GM19463 (cell line): Measurements from ENCODE around the gene MDFIC.

Experiments used
- ATAC-seq: cut with Tn5 transposase; IDR thresholded peaks from one replicate; pipeline ENCODE4 v1.9.1; 2021; ENCODE audit warnings: mild to moderate bottlenecking, moderate library complexity; ENCODE audit not compliant: unreplicated experiment

The MDFIC gene

GRCh38 chr7:115032715-115033703 lies 111.1 kb downstream of the MDFIC start:
- no peak for ATAC-seq

DNA sequence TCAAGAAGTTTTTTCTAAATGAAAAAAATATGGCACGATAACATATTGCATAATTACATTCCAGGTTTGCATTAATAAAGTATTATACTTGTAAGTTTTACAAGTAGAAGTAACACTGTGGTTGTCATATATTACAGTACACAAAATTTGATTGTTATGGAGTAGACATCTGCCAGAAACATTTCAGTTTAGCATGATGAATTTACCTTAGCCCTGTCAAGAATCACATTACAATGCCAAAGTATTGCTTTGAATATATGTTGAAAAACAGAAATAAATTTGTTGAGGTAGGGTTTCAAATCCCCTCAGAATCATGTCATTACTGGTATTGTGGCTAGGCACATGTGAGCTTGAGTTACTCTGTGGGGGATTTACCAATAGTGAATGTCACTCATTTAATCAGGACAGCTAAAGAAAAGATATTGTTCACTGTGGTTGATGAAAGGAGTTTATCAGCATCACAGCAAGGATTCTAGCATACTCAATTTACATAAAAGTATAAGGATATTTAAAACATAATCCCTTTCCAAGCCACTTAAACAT lies 112.1 kb downstream of the MDFIC start:
- ATAC-seq = no peak

GRCh38 chr7:115034515-115034914 lies 112.6 kb downstream of the MDFIC start:
- no peak for ATAC-seq

DNA sequence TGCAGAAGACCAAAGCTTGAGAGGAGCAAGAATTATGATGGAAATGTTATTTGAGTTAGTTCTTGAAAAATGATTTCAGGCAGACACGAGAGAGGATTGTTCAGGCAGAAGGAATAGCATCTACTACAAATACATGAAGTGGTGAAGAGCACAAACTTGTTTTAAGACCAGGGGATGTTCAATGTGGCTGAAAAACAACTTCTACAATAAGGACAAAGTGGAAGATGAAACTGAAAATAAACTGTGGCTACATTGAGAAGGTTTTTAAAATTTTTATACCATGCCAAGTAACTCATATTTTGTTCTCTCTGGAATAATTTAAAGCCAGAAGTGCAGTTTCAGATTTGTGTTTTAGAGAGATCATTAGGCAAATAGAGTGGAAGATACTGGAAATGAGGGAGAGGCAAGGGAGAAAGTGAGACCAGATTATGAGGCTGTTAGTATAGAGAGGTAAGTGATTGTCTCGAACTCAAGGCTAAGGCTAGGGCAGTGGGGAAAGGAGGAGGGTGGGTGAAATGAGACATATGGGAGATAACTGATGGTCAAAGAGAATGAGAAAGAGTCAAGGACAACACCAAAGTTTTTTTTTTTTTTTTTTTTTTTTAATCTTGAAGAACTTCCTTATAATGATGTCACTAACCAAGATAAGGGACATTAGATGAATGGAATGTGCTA lies 115.4 kb downstream of the MDFIC start:
- ATAC-seq = peak; percentile 40

DNA sequence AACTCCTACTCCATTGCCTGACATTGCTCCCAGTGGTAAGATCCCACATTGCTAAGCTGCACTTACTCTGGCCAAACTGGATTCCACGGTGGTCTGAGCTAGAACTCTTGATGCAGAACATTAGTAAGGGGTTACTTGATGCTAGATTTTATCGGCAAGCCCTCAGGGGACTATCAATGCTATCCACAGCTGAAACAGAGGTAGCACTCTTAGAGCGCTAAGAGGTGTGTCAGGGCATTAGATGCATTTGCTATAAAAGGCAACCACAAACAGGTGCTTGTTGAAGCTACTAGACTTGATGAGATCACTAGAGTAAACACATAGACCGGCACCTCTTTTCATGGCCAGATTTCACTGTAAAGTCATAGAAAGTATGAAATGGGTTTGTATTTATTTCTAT lies 116.3 kb downstream of the MDFIC start:
- ATAC-seq = no peak

GRCh38 chr7:115040057-115040456 lies 118.2 kb downstream of the MDFIC start:
- ATAC-seq = no peak

DNA sequence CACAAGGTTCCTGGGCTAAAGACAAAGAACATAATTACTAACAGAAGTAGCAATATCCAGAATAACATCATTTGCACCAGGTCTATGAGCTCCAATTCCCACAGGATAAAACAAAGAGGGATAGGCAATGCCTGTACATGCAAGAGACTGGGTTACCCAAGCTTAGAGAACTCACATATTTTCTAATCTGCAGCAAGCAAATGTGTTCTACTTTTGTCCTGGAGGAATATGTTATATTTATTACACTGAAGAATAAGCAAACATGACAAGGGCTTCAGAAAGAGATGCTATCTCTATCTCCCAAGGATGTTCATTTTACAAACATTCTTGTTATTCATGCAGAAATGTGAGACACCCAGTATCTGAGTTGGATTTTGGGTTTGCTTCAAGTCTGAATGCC lies 118.6 kb downstream of the MDFIC start:
- ATAC-seq = no peak

DNA sequence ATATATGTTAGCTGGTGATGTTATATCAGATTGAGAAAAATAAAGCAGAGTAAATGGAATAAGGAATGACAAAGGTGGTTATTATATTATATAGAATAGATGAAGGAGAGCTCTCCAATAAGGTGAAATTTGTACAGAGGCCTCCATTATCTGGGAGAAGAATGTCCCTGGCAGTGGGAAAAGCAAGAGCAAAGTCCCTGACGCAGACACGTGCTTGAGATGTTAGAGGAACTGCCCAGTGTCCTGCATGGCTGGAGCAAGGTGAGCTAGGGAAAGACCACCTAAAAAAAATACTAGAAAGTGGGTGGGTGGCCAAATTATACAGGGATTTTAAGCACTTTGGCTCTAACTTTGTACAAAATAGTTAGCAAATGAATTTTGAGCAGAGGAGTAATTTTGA lies 120.7 kb downstream of the MDFIC start:
- no peak for ATAC-seq

DNA sequence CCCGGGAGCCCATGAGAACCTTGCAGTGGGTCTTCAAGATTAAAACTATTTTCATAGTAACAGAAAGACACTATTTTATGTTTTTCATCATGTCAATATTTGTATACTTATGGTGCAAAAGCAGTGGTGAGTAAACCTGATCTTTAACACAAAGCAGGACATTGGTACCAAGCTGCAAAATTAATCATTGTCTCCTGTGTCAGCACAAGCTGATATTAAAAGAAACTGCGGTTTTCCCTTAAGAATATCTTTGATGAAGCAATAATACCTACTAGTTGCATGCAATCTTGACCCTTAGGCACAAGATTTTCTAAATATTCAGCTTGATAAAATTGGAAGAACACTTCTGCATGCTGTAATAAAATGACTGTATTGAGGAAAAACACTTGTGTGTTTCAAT lies 121.7 kb downstream of the MDFIC start:
- ATAC-seq = no peak

DNA sequence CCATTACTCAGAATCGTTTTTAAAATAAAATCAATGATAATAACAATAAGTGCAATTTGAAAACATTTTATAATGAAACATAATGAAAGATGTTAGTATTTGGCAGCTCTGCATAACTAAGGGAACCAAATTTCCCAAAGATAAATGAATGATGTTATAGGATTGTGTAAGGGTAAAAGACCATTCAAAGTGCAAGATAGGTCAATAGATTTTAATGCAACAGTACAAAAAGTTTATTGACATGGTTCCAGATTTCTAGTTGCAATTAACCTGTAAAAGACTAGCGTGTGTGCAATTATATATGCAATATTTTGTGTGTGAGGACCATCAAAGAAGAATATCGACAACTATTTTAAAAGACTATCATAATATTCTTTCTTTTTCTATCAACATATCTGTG lies 122.3 kb downstream of the MDFIC start:
- no peak for ATAC-seq

DNA sequence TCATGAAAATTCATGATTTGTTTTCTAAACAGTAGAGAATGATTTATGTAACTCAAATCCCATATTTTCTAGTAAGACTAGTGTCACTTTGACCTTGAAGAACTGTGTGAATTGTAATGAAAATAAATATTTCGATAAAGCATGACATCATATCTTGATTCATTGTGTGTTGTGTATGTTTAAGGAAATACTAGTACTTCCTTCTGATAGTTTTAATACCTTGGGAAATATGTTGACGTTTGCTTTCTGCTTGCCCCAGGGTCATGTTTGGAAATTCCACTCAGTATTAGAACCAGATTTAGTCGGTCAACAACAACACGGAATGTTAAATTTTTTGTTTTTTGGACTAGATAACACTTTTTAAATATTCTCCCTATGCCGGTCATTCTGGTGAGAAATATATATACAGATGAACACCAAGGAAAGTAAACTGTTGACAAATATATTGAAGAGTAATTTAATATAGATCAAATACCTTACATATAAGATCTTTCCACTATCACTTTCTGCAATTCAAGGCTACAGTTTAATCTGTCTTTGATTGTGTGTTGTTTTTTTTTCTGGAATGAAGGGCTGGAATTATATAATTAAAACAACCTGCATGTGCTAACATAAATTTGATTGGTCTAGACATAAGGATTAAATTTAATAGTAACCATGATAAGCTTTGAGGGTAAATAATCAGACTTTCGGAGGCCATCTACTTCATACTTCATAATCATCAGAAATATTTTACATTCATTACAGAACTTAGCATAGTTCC lies 126.2 kb downstream of the MDFIC start:
- ATAC-seq = no peak

- ATAC-seq = no peak
These were observed 130.8 kb downstream of the MDFIC start for GRCh38 chr7:115052706-115053105.

DNA sequence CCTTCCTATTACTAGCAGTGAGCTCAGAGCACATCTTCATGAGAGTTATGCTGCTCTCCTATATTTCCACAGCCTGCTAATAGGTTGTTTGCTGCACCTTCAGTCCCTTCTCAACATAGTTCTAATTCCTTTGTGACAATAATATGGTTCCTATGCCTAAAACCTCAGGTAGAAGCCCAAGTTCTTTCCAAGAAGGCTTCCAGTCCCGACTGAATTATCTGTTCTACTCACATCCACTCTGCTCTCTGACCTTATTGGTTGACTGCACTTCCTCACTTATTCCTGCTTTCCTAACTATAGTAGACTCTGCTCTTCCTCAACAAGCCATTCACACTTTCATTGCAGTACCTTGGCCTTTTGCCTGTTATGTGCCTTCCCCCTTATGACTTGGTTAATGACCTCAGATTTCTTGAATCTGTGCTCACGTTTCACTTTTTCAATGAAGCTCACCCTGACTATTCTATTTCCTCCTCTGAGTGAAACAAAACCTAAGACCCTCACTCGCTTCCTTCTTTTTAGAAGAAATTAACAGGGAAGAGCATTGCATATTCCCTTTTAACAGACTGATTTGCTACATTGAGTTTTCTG lies 132.7 kb downstream of the MDFIC start:
- ATAC-seq = no peak

DNA sequence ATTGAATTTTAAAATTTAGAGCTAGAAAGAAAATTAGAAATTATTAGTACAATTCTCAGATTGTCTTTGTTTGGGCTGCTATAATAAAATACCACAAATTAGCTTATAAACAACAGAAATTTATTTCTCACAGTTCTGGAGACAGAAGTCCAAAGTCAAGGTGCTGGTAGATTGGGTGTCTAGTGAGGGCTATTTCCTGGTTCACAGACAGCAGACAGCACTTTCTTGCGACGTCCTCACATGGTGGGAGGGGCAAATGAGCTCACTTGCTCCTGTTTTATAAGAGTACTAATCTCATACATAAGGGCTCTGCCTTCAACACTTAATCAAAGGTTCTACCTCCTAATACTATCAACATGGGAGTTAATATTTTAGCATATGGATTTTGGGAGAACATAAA lies 134.1 kb downstream of the MDFIC start:
- ATAC-seq = no peak

GRCh38 chr7:115058726-115059125 lies 136.8 kb downstream of the MDFIC start:
- ATAC-seq = no peak

DNA sequence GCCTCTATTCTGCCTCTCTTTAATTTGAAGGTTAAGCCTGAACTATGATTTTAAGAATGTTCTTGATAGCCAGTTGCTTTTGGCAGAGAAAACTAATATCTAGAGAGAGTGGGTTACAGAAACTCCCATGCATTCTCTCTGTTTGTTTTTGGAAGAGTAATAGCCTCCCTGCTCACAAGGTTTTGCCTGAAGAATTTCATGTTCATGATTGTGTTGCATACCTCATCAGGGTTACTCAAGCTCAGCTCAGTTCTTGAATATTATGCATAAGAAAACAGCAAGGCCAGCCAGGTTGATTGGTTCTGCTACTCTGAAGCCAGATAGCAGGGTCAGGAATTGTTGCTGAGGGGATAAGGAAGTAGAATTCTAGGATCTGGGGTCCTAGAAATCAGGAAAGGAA lies 137.4 kb downstream of the MDFIC start:
- no peak for ATAC-seq

DNA sequence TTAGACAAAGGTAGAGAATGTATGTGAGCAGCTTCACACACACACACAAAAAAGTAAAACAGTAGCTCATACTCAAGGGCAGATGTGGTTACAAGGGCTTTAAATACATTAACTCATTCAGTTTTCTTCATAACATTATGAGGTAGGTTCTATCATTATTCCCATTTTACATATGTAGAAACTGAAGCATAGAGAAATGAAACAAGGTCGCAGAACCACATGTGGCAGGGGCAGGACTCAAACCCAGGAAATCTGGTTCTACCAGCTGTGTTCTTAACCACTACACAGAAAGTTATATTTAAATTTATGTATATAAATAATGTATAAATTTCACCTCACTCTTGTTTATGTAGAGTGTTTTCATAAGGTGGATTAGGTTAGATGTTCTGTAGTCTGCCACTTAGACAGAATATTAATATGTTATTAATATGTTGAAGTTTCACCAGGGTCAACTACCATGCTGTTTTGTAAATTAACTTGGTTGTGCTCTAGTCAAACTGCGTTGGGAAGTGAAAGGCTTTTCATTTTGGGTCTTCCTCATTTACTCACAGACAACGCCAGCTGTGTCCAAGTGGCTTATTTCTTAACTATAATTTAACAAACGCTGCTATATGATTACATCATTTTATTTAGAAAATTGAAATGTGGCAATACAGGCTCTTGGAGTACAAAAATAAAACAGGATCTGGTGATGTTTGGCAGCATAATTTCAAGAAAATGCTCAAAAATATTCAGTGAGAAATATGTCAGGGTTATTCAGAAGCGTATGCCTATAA lies 138.4 kb downstream of the MDFIC start:
- ATAC-seq = peak; percentile 78

DNA sequence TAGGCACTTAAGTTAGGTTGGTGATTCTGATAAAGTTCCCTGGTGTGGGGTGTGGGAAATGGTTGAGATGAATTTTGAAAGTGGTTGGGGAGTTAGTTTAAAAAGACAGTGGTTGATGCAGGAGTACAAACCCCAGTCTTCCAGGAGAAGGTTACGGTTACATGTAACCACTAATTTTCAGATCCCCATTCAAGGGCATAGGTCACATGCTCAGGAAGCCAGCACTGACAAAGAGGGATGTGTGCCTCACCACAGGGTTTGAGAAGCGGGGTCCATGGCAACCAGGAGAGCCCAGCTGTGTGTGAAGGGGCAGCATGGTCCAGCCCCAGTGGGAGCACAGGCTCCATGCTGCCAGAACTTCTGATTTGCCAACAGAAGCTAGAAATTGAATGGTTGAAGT lies 144.2 kb downstream of the MDFIC start:
- peak; percentile 74 for ATAC-seq

GRCh38 chr7:115066634-115067033 lies 144.7 kb downstream of the MDFIC start:
- peak; percentile 35 for ATAC-seq

DNA sequence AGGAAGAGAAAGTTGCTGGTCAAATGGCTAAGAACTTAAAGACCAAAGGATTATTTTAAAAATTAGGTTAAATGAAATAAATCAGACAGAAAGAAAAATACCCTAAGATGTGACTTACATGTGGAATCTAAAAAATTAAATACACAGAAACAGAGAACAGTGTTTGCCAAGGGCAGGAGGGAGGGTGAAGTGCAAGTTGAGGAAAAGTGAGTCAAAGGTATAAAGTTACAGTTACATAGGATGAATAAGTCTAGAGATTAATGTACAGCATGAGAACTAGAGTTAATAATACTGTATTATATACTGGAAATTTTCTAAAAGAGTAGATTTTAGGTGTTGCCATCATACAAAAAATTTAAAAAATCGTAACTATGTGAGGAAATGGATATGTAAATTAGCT lies 146.3 kb downstream of the MDFIC start:
- ATAC-seq = no peak
